GM10248 (cell line): Measurements from ENCODE around the gene KEAP1.

Experiments
- CTCF ChIA-PET: fragments of 300-600 bp; sonication (Branson Sonifier 250); formaldehyde crosslinking; extraction: SDS; loops from one replicate; lab custom pipeline; 2021; ENCODE audit warnings: antibody characterized with exemption; lab: Yijun Ruan, JAX
- POLR2A ChIA-PET: fragments of 350-650 bp; sonication (Branson Sonifier 250); formaldehyde crosslinking; extraction: SDS; loops from one replicate; lab custom pipeline; 2020; ENCODE audit warnings: antibody characterized with exemption; lab: Yijun Ruan, JAX
- DNase-seq: peaks from one replicate; pipeline ENCODE4 v3.0.0; 2012; ENCODE audit errors: extremely low spot score
- CTCF ChIP-seq: IDR thresholded peaks from 2 replicates; pipeline ENCODE4 v1.5.1; 2012; ENCODE audit warnings: mild to moderate bottlenecking, low read depth; ENCODE audit errors: extremely low read depth, missing control alignments, control extremely low read depth

KEAP1 gene

GRCh38 chr19:10502524-10503001 is 593 bp downstream of the KEAP1 start:
- POLR2A ChIA-PET = no interaction called here

DNA sequence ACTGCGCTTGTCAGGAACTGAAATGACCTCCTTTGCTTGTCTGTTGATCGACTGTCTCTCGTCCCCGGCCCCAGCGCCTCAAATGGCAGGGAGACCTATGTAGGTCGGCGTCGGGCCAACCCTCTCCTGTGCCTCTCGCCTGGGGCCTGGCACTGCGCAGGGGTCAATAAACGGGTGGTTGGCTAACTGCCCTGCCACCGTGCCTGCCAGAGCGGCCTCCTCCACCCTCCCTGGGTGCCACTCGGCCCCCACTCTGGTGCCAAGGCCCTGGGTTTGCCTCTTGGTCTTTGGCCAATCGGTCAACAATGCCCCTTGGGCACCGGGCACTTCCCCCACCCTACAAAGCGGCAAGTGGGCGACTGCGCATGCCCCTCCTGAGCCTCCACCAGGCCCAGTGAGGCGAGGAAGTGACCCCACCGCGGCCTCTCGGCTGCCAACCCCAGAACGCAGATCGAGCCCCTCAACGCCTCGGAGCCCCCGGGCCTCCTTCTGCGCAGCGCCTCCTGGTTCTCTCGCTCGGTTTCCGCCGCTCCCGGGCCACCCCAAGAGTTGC is 1.1 kb downstream of the KEAP1 start:
- ChIA-PET POLR2A (no interaction called here), CTCF (interaction anchor here (1.2 to 1.8 kb wide), 2 partner anchors 11 to 90 kb away, joined by 4 to 5 read pairs; no protein-coding TSS in a partner anchor)
- no peak for TF ChIP-seq CTCF
- peak; percentile 73 for DNase-seq

More at GRCh38 chr19:10502524-10503001, 593 bp downstream of the KEAP1 start:
- DNase-seq = peak; percentile 96
- CTCF ChIA-PET = no interaction called here
- no peak for TF ChIP-seq CTCF

DNA sequence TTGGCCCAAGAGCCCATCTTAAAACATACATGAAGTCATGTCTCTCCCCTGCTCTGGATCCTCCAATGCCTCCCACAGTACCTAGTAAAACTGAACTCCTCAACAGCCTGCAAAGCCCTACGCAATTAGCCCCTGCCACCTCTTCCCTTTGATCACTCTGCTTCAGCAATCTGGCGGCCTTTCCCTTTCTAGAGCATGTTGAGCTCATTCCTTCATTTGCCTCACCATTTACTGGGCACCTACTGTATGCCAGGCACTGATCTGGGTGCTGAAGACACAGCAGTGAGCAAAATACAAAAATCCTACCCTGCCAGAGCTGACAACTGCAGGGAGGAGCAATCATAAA is 2.9 kb downstream of the KEAP1 start:
- no peak for TF ChIP-seq CTCF
- CTCF ChIA-PET = interaction anchor here (1.0 to 1.8 kb wide), 5 partner anchors 9 to 96 kb away, joined by 3 to 5 read pairs (median 3); no protein-coding TSS in a partner anchor
- POLR2A ChIA-PET = interaction anchor here (0.7 kb wide), 1 partner anchor 17 kb away, joined by 5 read pairs; the partner anchor contains the start of gene S1PR5
- DNase-seq = no peak

GRCh38 chr19:10499550-10500246 is 3.5 kb downstream of the KEAP1 start:
- DNase-seq = no peak
- CTCF ChIA-PET = interaction anchor here (1.0 to 1.3 kb wide), 4 partner anchors 10 to 96 kb away, joined by 3 to 4 read pairs (median 3); no protein-coding TSS in a partner anchor
- no peak for TF ChIP-seq CTCF
- POLR2A ChIA-PET = interaction anchor here (0.7 kb wide), 1 partner anchor 18 kb away, joined by 5 read pairs; the partner anchor contains the start of gene S1PR5

DNA sequence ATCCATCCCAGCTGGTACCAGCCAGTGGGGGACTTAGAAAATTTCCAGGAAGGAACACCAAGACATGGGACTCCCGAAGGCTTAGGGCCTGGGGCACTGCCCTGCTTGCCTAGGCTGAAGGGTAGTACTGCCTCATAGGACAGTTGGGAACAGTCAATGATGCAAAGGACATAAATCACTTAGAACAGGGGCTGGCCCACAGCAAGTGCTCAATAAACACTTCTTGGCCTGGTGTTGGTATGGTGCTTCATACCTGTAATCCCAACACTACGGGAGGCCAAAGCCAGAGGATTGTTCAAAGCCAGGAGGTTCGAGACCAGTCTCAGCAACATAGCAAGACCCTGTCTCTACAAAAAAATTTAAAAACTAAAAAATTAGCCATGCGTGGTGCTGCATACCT is 5.8 kb downstream of the KEAP1 start:
- no peak for TF ChIP-seq CTCF

DNA sequence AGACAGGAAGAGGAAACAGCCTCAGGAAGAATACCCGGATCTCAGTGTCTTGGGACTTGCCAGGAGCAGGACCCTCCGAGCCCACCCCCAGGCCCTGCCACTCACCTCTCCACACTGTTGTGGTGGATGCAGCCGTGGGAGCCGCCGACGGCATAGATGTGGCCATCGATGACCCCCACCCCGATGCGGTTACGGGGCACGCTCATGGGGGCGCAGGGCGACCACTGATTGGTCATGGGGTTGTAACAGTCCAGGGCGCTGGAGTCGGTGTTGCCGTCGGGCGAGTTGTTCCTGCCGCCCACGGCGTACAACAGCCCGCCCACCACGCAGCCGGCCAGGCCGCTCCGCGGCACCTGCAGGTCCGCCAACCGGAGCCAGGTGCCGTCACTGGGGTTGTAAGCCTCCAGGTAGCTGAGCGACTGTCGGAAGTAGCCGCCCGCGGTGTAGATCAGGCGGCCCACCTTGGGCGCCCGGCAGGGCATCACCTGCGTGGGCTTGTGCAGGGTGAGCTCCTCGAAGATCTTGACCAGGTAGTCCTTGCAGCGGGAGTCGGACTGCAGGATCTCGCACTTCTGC is 11.6 kb downstream of the KEAP1 start:
- TF ChIP-seq CTCF = no peak
- no peak for DNase-seq
- POLR2A ChIA-PET = no interaction called here
- CTCF ChIA-PET = interaction anchor here (0.6 to 3.6 kb wide), 5 partner anchors 8 to 209 kb away, joined by 3 to 25 read pairs (median 5); partner anchors contain the start of gene QTRT1

More for the DNA sequence above, 5.8 kb downstream of the KEAP1 start:
- ChIA-PET CTCF (interaction anchor here (0.7 to 1.6 kb wide), 3 partner anchors 9 to 24 kb away, joined by 3 to 8 read pairs (median 4); no protein-coding TSS in a partner anchor), POLR2A (no interaction called here)
- no peak for DNase-seq
